Globus pallidus (tissue), 1 donor: ENCODE results near the gene CCR2.
"Not testable (repeated sequence)": the region's sequence is repeated elsewhere in the genome, so short reads cannot be mapped to it uniquely, and the experiment has no call there.

ENCODE experiments used
- DNase-seq: peaks from one replicate; pipeline ENCODE4 v3.0.0-alpha.2; 2015; ENCODE audit warnings: low spot score

CCR2 gene

DNA sequence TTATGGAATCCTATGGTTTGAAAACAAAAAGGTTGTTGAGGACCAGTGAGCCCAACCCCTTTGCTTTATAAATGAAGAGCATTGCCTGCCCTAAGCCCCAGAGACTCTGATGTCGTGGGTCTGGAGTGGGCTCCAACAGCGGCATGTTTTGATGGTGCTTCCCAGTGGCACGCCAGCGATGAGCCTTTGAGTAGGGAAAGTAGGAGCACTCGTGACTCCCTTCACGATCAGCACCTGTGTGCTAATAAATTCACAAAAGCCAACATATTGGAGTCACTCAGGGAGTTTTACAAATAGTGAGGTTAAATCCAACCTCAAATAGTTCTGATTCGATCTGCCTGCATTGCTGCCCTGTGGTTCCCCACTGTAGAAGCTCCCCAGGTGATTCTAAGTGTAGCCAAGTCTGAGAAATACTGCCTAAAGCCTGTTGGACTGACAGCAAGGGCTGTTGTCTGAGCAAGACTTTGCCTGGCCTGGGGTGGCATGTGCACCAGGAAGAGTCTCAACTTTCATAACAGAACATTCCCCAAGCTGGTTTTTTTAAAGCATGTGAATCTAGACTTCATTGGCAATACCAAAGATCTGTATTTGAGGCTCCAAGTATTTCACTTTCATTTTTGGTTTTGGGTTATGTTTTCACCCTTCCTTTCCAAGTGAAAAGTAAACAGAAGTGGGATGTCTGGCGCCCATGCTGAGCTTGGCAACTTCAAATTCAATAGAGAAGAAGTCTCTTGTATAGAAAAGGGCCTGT lies 26.7 kb downstream of the CCR2 start:
- no peak for DNase-seq

GRCh38 chr3:46381625-46382024 lies 27.7 kb downstream of the CCR2 start:
- no peak for DNase-seq

GRCh38 chr3:46383211-46383950 lies 29.5 kb downstream of the CCR2 start:
- DNase-seq = no peak

DNA sequence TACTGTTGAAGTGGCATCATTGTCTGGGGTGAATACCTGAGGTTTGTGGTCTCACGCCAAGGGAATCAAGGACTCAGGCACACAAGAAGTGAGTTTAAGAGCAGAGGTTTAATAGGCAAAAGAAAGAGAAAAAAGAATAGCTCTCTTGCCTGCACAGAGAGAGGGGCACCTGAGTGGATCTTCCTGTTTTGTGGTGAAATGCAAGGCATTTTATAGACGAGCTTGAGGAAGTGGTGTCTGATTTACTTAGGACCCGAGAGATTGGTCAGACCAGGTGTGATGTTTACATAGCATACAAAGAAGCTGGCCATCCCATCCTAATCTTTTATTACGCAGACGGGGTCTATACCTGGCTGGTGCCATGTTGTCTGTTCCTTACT lies 30.0 kb downstream of the CCR2 start:
- no peak for DNase-seq

DNA sequence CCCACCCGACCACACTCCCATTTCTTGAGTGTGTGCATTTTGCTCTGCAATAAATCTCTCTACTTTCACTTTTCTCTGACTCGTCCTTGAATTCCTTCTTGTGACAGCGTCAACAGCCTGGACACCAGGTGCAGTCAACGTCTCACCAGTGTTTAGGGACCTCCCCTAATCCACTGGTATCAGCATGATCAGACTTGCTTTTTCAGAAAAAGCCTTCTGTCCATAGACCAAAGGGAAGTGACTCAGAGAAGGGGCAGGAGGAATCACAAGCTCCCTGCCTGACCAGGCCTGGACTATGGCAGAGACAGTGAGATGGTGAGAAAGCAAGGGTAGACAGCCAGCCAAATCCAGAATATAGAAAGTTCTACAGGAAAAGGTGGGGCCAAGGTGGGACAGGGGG lies 32.3 kb downstream of the CCR2 start:
- DNase-seq = no peak

GRCh38 chr3:46388847-46389246 lies 34.9 kb downstream of the CCR2 start:
- DNase-seq = not testable (repeated sequence)

- no peak for DNase-seq
Measured at GRCh38 chr3:46389306-46389705, 35.4 kb downstream of the CCR2 start.

GRCh38 chr3:46391526-46391925 lies 37.6 kb downstream of the CCR2 start:
- DNase-seq = not testable (repeated sequence)

DNA sequence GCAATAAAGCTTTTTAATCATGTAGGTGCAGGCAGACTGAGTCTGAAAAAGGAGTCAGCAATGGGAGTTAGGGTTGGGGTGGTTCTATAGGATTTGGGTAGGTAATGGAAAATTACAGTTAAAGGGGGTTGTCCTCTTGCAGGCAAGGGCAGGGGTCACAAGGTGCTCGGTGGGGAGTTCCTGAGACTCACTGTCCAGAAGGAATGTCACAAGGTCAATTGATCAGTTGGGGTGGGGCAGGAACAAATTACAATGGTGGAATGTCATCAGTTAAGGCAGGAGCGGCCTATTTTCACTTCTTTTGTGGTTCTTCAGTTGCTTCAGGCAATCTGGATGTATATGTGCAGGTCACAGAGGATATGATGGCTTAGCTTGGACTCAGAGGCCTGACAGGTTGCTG lies 39.1 kb downstream of the CCR2 start:
- DNase-seq = no peak

GRCh38 chr3:46393554-46394434 lies 39.9 kb downstream of the CCR2 start:
- no peak for DNase-seq

GRCh38 chr3:46395210-46395661 lies 41.3 kb downstream of the CCR2 start:
- no peak for DNase-seq

GRCh38 chr3:46395766-46396530 lies 42.0 kb downstream of the CCR2 start:
- no peak for DNase-seq

- no peak for DNase-seq
Measured at GRCh38 chr3:46397111-46397510, 43.2 kb downstream of the CCR2 start.

- DNase-seq = no peak
Measured at GRCh38 chr3:46398186-46398955, 44.5 kb downstream of the CCR2 start.

GRCh38 chr3:46399098-46399497 lies 45.2 kb downstream of the CCR2 start:
- DNase-seq = no peak

- DNase-seq = no peak
Measured at GRCh38 chr3:46399557-46399956, 45.6 kb downstream of the CCR2 start.

GRCh38 chr3:46400000-46400734 lies 46.3 kb downstream of the CCR2 start:
- DNase-seq = no peak

- DNase-seq = no peak
Measured at GRCh38 chr3:46400846-46401245, 46.9 kb downstream of the CCR2 start.

- no peak for DNase-seq
Measured at GRCh38 chr3:46401579-46401978, 47.7 kb downstream of the CCR2 start.

- DNase-seq = not testable (repeated sequence)
Measured at GRCh38 chr3:46402902-46403301, 49.0 kb downstream of the CCR2 start.
